Measurements from ENCODE around the gene NRCAM. TPM values are rescaled to one million over a fixed set of nuclear protein-coding genes. Genes with fewer than 3 reads are reported as not detected.
"Not testable (repeated sequence)": the region's sequence is repeated elsewhere in the genome, so short reads cannot be mapped to it uniquely, and the experiment has no call there.

The NRCAM gene
- total RNA-seq, 4 donors from 2014 or later: 0.85 to 4.1 (median 2.6) TPM

DNA sequence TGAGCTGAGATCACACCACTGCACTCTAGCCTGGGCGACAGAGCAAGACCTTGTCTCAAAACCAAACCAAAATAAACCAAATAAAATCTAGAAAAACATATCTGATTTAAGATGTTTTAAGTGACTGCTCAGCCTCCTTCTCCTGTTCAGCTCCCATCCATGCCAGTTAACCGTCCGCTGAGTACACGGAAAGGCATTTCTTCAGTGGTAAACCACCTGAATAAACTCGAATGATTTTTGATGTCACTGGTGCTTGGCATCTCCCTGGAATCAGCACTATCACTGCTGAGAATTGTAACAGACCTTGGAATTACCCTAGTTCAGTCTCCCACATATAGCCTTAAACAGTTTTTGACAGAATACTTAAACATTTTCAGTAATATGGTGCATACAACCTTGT is 24.1 kb upstream of the NRCAM start:
- Histone ChIP-seq H3K4me3 (no peak overlapping the region), H3K27ac (no peak overlapping the region), H3K36me3 (peaks cover 0 to 37% (median 0%) of the 10 kb centered on the region in 3 donors), H3K4me1 (no peaks in the 10 kb centered on the region), H3K27me3 (no peaks in the 10 kb centered on the region), H3K9me3 (no peaks in the 10 kb centered on the region)
- no peak for DNase-seq
- TF ChIP-seq POLR2A (IDR thresholded peaks at IDR 0.05): no peak
- TF ChIP-seq, protein P1, sequence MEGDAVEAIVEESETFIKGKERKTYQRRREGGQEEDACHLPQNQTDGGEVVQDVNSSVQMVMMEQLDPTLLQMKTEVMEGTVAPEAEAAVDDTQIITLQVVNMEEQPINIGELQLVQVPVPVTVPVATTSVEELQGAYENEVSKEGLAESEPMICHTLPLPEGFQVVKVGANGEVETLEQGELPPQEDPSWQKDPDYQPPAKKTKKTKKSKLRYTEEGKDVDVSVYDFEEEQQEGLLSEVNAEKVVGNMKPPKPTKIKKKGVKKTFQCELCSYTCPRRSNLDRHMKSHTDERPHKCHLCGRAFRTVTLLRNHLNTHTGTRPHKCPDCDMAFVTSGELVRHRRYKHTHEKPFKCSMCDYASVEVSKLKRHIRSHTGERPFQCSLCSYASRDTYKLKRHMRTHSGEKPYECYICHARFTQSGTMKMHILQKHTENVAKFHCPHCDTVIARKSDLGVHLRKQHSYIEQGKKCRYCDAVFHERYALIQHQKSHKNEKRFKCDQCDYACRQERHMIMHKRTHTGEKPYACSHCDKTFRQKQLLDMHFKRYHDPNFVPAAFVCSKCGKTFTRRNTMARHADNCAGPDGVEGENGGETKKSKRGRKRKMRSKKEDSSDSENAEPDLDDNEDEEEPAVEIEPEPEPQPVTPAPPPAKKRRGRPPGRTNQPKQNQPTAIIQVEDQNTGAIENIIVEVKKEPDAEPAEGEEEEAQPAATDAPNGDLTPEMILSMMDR (IDR thresholded peaks at IDR 0.05): no peak

DNA sequence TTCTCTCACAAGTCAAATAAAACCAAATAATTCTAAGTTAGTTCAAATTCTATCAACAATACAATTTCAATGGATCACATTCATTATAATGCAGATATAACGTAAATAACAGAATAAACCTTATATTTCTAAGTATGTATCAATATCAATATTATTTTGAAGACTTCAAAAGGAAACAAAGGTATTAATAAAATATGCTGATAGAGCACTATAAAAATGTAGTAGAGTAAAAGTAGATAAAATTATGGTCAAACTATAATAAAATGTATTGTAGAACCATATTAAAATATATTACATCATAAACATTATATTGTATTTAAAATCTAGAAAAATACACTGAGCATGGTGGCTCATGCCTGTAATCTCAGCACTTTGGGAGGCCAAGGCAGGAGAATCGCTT is 23.5 kb upstream of the NRCAM start:
- Histone ChIP-seq H3K27ac (no peak overlapping the region), H3K36me3 (peaks cover 0 to 42% (median 0%) of the 10 kb centered on the region in 3 donors), H3K4me1 (no peaks in the 10 kb centered on the region), H3K9me3 (no peaks in the 10 kb centered on the region), H3K27me3 (no peaks in the 10 kb centered on the region), H3K4me3 (no peak overlapping the region)
- no peak for TF ChIP-seq POLR2A (IDR thresholded peaks at IDR 0.05)
- TF ChIP-seq, protein P1 (IDR thresholded peaks at IDR 0.05): no peak
- no peak for DNase-seq

DNA sequence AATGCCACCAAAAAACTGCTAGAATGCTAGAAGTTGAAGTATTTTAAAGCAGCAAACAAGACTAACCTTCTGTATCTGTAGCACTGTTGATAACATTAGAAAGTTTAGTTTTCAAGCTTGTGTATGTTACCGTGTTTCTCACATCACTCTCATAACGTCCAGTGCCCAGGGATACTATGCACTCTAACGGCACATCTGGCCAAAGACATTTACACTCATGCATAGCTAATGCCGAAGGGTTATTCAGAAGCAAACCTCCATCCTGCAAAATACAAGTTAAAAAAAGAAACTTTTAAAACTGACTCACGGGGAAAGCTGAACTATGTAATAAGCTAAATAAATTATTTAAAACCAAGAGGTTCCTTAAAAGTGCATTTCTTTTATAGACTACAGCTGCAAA is 22.9 kb upstream of the NRCAM start:
- no peak for TF ChIP-seq POLR2A (IDR thresholded peaks at IDR 0.05)
- TF ChIP-seq, protein P1 (IDR thresholded peaks at IDR 0.05): no peak
- Histone ChIP-seq H3K27me3 (no peaks in the 10 kb centered on the region), H3K4me3 (no peak overlapping the region), H3K27ac (no peak overlapping the region), H3K36me3 (peaks cover 0 to 45% (median 0%) of the 10 kb centered on the region in 3 donors), H3K9me3 (no peaks in the 10 kb centered on the region), H3K4me1 (no peaks in the 10 kb centered on the region)
- DNase-seq: no peak

DNA sequence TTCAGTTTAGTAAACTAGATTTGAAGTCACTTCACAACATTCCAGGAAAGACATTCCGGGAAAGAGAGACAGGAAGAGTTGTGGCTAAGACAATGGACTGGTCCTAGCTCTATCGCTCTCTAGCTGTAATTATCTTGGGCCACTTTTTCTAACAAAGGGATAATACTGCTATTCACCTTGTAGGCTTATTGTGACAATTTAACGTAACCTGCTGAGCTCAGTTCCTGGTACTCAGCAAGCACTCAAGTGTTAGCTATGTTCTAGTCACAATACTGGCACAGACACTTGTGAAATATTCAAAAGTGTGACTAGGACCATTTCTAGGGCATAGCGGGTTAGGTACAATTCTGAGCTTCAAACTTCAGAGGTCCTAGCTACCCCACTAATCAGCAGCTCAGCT is 12.0 kb upstream of the NRCAM start:
- Histone ChIP-seq H3K4me3 (no peak overlapping the region), H3K4me1 (no peaks in the 10 kb centered on the region), H3K36me3 (no peaks in the 10 kb centered on the region), H3K9me3 (no peaks in the 10 kb centered on the region), H3K27me3 (no peaks in the 10 kb centered on the region), H3K27ac (no peak overlapping the region)
- DNase-seq: no peak
- TF ChIP-seq, protein P1 (IDR thresholded peaks at IDR 0.05): no peak
- TF ChIP-seq POLR2A (IDR thresholded peaks at IDR 0.05): no peak

DNA sequence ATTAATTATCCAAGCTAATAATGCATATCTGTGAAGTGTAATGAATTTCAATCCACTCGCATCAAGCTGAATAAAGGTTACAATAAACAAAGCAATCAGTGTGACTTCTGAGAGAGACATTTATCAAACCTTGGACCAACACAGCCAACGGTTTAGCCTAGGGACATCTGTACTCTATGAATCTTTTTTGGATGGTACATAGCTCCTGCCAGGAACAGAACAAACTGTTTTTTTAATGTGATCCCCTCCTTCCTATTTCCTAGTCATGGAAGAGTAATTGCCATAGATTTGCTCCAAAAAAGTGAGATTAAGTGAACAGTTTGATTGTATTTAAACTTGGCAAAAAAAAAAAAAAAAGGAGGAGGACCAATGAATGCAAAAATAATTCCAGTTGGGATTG is 11.2 kb upstream of the NRCAM start:
- H3K9me3 ChIP-seq: no peaks in the 10 kb centered on the region
- H3K36me3 ChIP-seq: no peaks in the 10 kb centered on the region
- H3K27me3 ChIP-seq: no peaks in the 10 kb centered on the region
- TF ChIP-seq, protein P1 (IDR thresholded peaks at IDR 0.05): no peak
- TF ChIP-seq POLR2A (IDR thresholded peaks at IDR 0.05): no peak
- no peak for DNase-seq
- no peaks in the 10 kb centered on the region for H3K4me1 ChIP-seq
- H3K27ac ChIP-seq: no peak overlapping the region
- no peak overlapping the region for H3K4me3 ChIP-seq

DNA sequence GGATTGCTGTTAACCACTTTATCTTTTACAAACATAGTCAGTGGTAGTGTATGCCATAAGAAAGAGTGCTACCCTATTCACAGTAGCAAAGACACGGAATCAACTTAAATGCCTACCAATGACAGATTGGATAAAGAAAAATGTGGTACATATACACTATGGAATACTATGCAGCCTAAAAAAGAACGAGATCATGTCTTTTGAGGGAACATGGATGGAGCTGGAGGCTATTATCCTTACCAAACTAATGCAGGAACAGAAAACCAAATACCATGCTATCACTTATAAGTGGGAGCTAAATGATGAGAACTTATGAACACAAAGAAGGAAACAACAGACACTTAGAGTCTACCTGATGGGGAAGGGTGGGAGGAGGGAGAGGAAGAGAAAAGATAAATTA is 10.1 kb upstream of the NRCAM start:
- H3K27me3 ChIP-seq, H3K27ac ChIP-seq, H3K9me3 ChIP-seq, H3K4me1 ChIP-seq, H3K36me3 ChIP-seq, DNase-seq, H3K4me3 ChIP-seq: not testable (repeated sequence)
